GM18951 (cell line): ENCODE results near the gene DCAF7.

Source experiments
- POLR2A ChIP-seq: IDR thresholded peaks from 4 replicates; pipeline ENCODE4 v1.6.1; 2011; ENCODE audit warnings: mild to moderate bottlenecking; ENCODE audit not compliant: insufficient read length, insufficient read depth; ENCODE audit errors: extremely low read depth
- in situ Hi-C: fragments of 300-500 bp; cut with MboI; formaldehyde crosslinking; loops from one replicate; pipeline ENCODE4 v1.12.0; 2022; ENCODE audit warnings: low sequenced_read_pairs, mixed read lengths, inconsistent platforms; ENCODE audit not compliant: unreplicated experiment

Gene DCAF7

GRCh38 chr17:63531022-63531965 is 19.0 kb upstream of the DCAF7 start:
- in situ Hi-C loops = no loop called here
- TF ChIP-seq POLR2A = no peak

GRCh38 chr17:63533433-63534077 is 16.7 kb upstream of the DCAF7 start:
- in situ Hi-C loops = no loop called here
- TF ChIP-seq POLR2A = no peak

- no peak for TF ChIP-seq POLR2A
- in situ Hi-C loops = no loop called here
Observed at GRCh38 chr17:63534078-63534570, 16.2 kb upstream of the DCAF7 start.

GRCh38 chr17:63534816-63535455 is 15.3 kb upstream of the DCAF7 start:
- no peak for TF ChIP-seq POLR2A
- in situ Hi-C loops = no loop called here

GRCh38 chr17:63535640-63536039 is 14.6 kb upstream of the DCAF7 start:
- no peak for TF ChIP-seq POLR2A
- in situ Hi-C loops = no loop called here

GRCh38 chr17:63537001-63537400 is 13.3 kb upstream of the DCAF7 start:
- in situ Hi-C loops = no loop called here
- no peak for TF ChIP-seq POLR2A

GRCh38 chr17:63537991-63538692 is 12.1 kb upstream of the DCAF7 start:
- TF ChIP-seq POLR2A = no peak
- in situ Hi-C loops = no loop called here

- in situ Hi-C loops = no loop called here
- TF ChIP-seq POLR2A = no peak
Observed at GRCh38 chr17:63538693-63539595, 11.3 kb upstream of the DCAF7 start.

- in situ Hi-C loops = no loop called here
Observed at GRCh38 chr17:63540590-63540989, 9.7 kb upstream of the DCAF7 start.

GRCh38 chr17:63542218-63542545 is 8.1 kb upstream of the DCAF7 start:
- in situ Hi-C loops = no loop called here
- no peak for TF ChIP-seq POLR2A

More at GRCh38 chr17:63540590-63540989, 9.7 kb upstream of the DCAF7 start:
- no peak for TF ChIP-seq POLR2A

- TF ChIP-seq POLR2A = no peak
- in situ Hi-C loops = no loop called here
Observed at GRCh38 chr17:63542942-63543821, 7.1 kb upstream of the DCAF7 start.
